ENCODE results near the gene TRIM43.
"Not testable (repeated sequence)": the region's sequence is repeated elsewhere in the genome, so short reads cannot be mapped to it uniquely, and the experiment has no call there.

The TRIM43 gene

DNA sequence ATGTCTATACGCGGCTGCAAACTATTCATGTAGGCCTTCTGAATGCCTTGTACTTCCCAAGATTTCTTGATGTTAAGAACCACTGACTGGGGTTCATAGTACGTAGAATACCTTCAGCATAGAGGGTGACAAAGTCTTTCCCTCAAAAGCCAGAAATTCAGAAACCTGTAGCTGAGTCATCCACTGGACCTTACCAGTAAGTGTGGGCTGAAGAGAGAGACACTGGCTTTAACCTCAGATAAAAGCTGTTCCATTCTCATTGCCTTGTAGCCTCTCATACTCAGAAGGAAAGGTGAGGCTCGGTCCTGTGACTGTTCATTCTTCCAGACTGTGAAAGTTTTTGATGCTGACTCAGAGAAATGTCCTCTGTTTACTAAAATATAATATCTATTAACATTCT is 9.5 kb downstream of the TRIM43 start:
- not testable (repeated sequence) for H3K4me3 ChIP-seq (ENCODE audit: low read length); H3K36me3 ChIP-seq (ENCODE audit: control insufficient read depth, insufficient read depth, low read length); H3K27me3 ChIP-seq (ENCODE audit: control insufficient read depth, insufficient read depth, low read length); H3K4me1 ChIP-seq (ENCODE audit: control insufficient read depth, insufficient read depth, low read length); H3K9ac ChIP-seq (ENCODE audit: low read length); H3K9me3 ChIP-seq (ENCODE audit: control insufficient read depth, low read length)

DNA sequence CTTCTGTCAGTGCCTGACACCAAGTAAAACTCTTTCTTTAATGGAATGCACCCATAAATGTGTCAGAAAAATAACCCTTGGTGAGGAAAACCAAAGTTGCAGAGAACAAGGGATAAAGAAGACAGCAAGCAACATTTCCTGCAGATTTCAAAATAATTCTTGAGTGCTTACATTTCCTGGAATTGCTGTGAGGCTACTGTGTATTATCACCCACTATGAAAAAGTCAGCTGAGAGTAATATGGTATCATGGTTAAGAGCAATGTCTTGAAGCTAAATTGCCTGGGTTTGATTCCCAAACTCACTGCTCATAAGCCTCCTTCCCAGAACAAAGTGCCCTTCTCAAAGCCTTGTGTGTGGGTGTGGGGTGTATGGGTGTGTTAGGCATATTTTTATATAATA is 10.3 kb downstream of the TRIM43 start:
- H3K4me3 ChIP-seq (ENCODE audit: low read length); H3K9ac ChIP-seq (ENCODE audit: low read length); H3K4me1 ChIP-seq (ENCODE audit: control insufficient read depth, insufficient read depth, low read length); H3K9me3 ChIP-seq (ENCODE audit: control insufficient read depth, low read length); H3K27me3 ChIP-seq (ENCODE audit: control insufficient read depth, insufficient read depth, low read length); H3K36me3 ChIP-seq (ENCODE audit: control insufficient read depth, insufficient read depth, low read length): not testable (repeated sequence)

DNA sequence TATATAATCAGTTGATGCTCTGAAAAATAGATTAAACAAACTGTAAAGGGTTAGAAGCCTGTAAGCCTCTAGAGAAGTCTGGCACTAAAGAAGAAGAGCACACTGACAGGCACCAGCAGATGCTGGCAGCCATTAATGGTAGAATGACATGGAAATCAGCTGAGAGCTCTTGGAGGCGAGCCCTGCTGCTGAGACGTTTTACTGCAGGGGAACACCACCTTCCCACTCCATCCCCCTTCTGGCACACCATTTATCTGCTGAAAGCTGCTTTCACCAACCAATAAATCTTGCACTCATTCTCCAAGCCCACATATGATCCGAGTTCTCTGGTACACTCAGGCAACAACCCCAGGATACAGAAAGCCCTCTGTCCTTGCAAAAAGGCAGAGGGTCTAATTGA is 16.6 kb downstream of the TRIM43 start:
- not testable (repeated sequence) for H3K4me3 ChIP-seq (ENCODE audit: low read length); H3K36me3 ChIP-seq (ENCODE audit: control insufficient read depth, insufficient read depth, low read length); H3K4me1 ChIP-seq (ENCODE audit: control insufficient read depth, insufficient read depth, low read length)

DNA sequence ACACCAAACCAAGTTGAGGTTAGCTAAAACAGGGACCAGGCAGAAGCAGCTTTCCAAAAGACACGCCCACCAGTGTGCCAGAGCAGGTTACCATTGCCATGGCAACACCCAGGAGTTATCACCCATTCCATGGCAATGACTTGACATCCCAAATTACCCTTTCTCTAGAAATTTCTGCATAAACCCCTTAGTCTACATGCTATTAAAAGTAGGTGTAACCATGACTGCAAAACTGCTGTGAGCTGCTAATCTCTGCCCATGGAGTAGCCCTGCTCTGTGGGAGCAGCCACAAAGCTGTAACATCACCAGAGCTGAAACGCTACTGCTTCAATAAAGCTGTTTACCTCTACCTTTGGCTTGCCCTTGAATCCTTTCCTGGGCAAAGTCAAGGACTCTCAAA is 18.0 kb downstream of the TRIM43 start:
- not testable (repeated sequence) for H3K4me3 ChIP-seq (ENCODE audit: low read length); H3K4me1 ChIP-seq (ENCODE audit: control insufficient read depth, insufficient read depth, low read length); H3K9ac ChIP-seq (ENCODE audit: low read length); H3K9me3 ChIP-seq (ENCODE audit: control insufficient read depth, low read length); H3K36me3 ChIP-seq (ENCODE audit: control insufficient read depth, insufficient read depth, low read length); H3K27me3 ChIP-seq (ENCODE audit: control insufficient read depth, insufficient read depth, low read length)

More for the DNA sequence above, 16.6 kb downstream of the TRIM43 start:
- H3K9ac ChIP-seq (ENCODE audit: low read length); H3K27me3 ChIP-seq (ENCODE audit: control insufficient read depth, insufficient read depth, low read length); H3K9me3 ChIP-seq (ENCODE audit: control insufficient read depth, low read length): not testable (repeated sequence)

DNA sequence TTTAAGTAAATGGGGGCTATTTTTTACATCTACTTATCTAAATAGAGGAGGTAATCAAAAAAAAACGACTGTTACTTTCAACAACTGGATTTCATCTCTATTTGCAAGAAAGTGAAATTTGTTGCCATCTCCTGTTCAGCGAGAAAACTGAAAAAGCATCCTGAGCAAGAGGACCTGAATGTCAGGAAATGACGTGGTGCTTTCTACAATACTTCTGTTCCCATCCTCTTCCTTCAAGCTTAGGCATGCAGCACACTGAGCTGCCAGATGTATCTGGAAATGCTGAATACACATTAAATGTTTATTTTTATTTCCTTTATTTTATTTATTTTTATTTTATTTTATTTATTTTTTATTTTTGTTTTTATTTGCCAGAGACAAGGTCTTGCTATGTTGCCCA is 21.2 kb downstream of the TRIM43 start:
- not testable (repeated sequence) for H3K36me3 ChIP-seq (ENCODE audit: control insufficient read depth, insufficient read depth, low read length); H3K9ac ChIP-seq (ENCODE audit: low read length); H3K4me3 ChIP-seq (ENCODE audit: low read length); H3K9me3 ChIP-seq (ENCODE audit: control insufficient read depth, low read length); H3K4me1 ChIP-seq (ENCODE audit: control insufficient read depth, insufficient read depth, low read length); H3K27me3 ChIP-seq (ENCODE audit: control insufficient read depth, insufficient read depth, low read length)

DNA sequence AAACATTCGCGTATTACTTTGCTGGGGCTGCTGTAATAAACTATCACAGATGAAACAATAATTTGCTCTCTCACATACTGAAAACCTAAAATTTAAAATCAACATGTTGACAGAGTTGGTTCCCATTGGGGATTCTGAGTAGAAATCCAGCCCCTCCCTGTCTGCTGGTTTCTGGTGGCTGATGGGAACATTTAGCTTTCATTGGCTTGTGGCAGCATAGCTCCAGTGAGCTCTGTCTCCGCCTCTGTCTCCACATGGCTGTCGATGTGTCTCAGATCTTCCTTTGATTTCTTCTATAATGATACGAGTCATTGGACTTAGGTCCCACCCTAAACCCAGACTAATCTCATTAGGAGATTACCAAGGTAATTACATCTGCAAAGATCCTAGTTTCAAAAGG is 30.9 kb downstream of the TRIM43 start:
- H3K4me3 ChIP-seq (ENCODE audit: low read length); H3K4me1 ChIP-seq (ENCODE audit: control insufficient read depth, insufficient read depth, low read length); H3K27me3 ChIP-seq (ENCODE audit: control insufficient read depth, insufficient read depth, low read length); H3K9me3 ChIP-seq (ENCODE audit: control insufficient read depth, low read length); H3K36me3 ChIP-seq (ENCODE audit: control insufficient read depth, insufficient read depth, low read length); H3K9ac ChIP-seq (ENCODE audit: low read length): not testable (repeated sequence)

DNA sequence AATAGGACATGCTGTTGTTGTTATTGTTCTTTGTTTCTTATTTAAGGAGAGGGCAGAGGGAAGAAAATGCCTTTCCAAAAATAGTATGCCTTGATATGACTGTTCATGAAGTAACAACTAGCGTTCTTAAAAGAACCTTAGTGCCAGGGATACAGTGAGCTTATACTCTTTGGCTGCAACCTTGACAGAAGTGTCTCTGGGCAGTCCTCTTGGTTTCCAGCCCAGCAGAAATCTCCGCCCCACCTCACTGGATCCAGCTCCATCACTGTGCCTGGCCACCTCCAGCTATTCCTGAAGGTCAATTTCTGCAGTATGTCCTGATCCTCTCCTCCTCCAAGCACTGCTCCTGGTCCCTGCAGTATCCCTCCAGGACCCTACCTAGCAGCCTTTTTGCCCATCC is 39.2 kb downstream of the TRIM43 start:
- H3K4me1 ChIP-seq (ENCODE audit: control insufficient read depth, insufficient read depth, low read length); H3K9ac ChIP-seq (ENCODE audit: low read length); H3K36me3 ChIP-seq (ENCODE audit: control insufficient read depth, insufficient read depth, low read length); H3K4me3 ChIP-seq (ENCODE audit: low read length); H3K9me3 ChIP-seq (ENCODE audit: control insufficient read depth, low read length); H3K27me3 ChIP-seq (ENCODE audit: control insufficient read depth, insufficient read depth, low read length): not testable (repeated sequence)

DNA sequence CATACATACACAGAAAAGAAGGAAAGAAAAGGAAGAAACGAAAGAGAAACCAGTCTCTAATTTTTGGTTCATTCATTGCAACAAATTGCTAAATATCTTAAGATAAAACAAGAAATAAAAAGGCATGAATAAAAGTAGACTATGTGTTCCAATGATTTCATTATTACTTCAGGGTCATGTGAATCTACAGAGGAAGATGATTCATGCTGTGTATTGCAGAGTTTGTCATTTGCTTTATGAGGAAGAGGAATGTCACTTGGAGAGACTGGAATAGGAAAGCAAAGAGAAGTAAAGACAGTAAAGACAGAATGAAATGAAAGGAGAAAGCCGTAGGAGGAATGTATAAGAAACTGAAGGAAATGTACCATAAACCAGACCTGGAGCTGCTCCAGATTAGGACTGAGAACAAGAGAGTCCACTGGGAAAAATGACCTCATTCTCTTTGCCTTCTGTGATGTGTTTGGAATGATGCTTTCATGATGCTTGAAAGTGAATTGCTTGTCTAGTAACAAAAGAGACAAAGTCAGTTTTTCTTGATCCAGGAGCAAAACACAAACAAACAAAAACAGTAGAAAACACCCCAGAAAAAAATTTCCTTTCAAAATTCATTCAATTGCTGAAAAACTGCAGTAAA is 41.9 kb downstream of the TRIM43 start:
- H3K9me3 ChIP-seq (ENCODE audit: control insufficient read depth, low read length); H3K4me3 ChIP-seq (ENCODE audit: low read length); H3K36me3 ChIP-seq (ENCODE audit: control insufficient read depth, insufficient read depth, low read length): not testable (repeated sequence)

DNA sequence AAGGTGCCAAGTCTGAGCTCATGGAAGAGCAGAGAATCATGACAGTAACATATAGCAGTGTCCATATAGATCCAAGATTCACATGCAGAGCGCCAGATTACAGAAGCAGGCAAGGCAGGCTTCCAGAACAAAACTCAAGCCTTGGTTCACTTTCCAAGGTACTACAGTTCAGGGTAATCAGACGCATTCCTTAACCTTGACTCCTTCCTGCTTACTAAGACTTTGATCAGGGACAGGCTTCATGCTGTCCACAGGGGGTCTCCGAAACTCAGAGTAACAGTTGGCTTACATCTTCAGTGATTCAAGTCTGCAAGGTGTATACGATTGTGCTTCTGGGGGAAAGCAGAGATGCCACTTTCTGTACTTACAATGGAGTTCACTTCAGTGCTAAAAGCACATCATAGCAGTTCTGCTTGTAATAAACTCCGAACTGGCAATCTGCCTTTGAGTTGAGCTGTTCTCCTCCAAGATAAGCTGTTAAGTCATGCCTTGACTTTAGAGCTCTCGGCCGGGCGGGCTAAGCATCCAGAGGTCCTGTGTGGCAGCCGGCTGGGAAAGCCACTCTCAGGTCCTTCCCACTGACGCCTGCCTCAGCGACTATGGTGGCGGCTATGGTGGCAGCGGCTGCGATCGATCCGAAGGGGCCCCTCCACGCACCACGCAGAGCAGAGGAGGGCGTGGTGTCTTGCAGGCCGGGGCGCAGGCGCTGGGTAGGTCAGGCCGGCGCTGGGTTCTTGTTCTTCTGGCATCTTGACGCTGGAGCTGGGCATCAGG is 48.9 kb downstream of the TRIM43 start:
- H3K9me3 ChIP-seq (ENCODE audit: control insufficient read depth, low read length); H3K27me3 ChIP-seq (ENCODE audit: control insufficient read depth, insufficient read depth, low read length); H3K4me3 ChIP-seq (ENCODE audit: low read length); H3K4me1 ChIP-seq (ENCODE audit: control insufficient read depth, insufficient read depth, low read length); H3K36me3 ChIP-seq (ENCODE audit: control insufficient read depth, insufficient read depth, low read length); H3K9ac ChIP-seq (ENCODE audit: low read length): not testable (repeated sequence)

More for the DNA sequence above, 41.9 kb downstream of the TRIM43 start:
- not testable (repeated sequence) for H3K4me1 ChIP-seq (ENCODE audit: control insufficient read depth, insufficient read depth, low read length); H3K9ac ChIP-seq (ENCODE audit: low read length); H3K27me3 ChIP-seq (ENCODE audit: control insufficient read depth, insufficient read depth, low read length)

DNA sequence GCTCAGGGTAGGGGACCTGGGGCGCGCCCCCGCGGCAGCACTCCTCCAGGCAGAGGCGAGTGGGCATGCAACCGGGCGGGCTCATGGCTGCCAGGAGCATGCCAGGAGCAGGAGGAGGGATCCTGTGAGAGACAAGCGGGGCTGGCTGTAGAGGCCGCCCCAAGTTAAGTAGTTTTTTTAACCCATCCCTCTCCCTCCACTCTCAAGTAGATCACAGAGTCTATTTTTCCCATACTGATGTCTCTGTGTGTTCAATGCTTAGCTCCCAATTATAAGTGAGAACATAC is 49.4 kb downstream of the TRIM43 start:
- H3K27me3 ChIP-seq (ENCODE audit: control insufficient read depth, insufficient read depth, low read length); H3K9me3 ChIP-seq (ENCODE audit: control insufficient read depth, low read length); H3K36me3 ChIP-seq (ENCODE audit: control insufficient read depth, insufficient read depth, low read length); H3K4me3 ChIP-seq (ENCODE audit: low read length); H3K9ac ChIP-seq (ENCODE audit: low read length); H3K4me1 ChIP-seq (ENCODE audit: control insufficient read depth, insufficient read depth, low read length): not testable (repeated sequence)

DNA sequence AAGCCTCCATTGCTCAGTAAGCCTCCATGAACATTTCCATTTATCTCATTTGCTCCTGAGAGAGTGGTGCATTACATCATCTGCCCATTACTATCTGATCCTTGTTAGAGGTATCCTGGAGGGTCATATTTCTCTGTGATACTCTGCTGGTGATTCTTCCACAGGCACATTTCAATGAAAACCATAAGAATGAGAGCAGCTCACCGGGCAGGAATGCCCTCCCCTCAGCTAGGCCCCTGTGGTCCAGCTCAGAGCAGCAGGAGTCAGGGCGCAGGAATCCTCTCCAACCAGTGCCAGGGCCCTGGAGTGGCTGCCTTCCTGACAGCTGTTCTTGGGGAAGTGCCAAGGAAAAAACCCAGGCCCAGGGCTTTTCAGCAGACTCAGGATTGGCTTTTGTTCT is 50.0 kb downstream of the TRIM43 start:
- not testable (repeated sequence) for H3K27me3 ChIP-seq (ENCODE audit: control insufficient read depth, insufficient read depth, low read length); H3K9ac ChIP-seq (ENCODE audit: low read length); H3K4me3 ChIP-seq (ENCODE audit: low read length); H3K9me3 ChIP-seq (ENCODE audit: control insufficient read depth, low read length); H3K36me3 ChIP-seq (ENCODE audit: control insufficient read depth, insufficient read depth, low read length); H3K4me1 ChIP-seq (ENCODE audit: control insufficient read depth, insufficient read depth, low read length)

DNA sequence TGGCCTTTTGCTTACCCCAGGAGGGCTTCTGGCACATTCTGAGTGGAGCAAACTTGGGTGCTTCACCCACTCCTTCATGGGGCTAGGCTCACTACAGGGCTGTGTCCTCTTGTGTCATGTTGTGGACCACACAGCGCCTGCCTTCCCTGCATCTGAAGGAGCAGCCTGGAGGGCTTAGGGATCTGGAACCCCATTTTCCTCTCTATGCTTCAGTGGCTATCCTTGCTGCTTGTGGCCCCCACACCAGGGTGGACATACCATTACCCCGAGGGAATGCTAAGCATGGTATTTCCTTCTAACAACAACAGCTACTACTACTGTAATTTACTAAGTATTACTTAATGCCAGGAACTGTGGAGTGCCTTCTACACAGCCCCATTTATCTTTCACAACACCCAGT is 50.6 kb downstream of the TRIM43 start:
- not testable (repeated sequence) for H3K4me1 ChIP-seq (ENCODE audit: control insufficient read depth, insufficient read depth, low read length); H3K9ac ChIP-seq (ENCODE audit: low read length); H3K4me3 ChIP-seq (ENCODE audit: low read length); H3K36me3 ChIP-seq (ENCODE audit: control insufficient read depth, insufficient read depth, low read length); H3K9me3 ChIP-seq (ENCODE audit: control insufficient read depth, low read length); H3K27me3 ChIP-seq (ENCODE audit: control insufficient read depth, insufficient read depth, low read length)

DNA sequence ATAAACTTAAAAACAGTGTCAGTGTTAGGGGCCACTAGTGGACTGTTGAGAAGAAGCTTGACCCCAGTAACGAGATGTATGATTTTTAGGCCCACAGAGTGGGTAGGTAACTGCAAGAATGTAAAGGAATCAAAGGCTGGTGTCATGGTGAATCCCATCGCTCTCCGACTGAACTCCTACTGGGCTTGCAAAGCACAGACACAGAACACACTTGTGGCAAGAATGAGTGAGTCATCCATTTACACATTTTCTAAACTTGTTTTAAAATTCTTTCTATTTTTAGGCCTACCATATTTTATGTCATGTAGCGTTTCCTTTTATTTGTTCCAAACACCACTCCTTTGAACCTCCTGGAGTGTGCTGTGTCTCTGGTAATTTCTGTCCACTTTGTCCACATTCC is 51.1 kb downstream of the TRIM43 start:
- not testable (repeated sequence) for H3K9ac ChIP-seq (ENCODE audit: low read length); H3K4me1 ChIP-seq (ENCODE audit: control insufficient read depth, insufficient read depth, low read length); H3K27me3 ChIP-seq (ENCODE audit: control insufficient read depth, insufficient read depth, low read length); H3K36me3 ChIP-seq (ENCODE audit: control insufficient read depth, insufficient read depth, low read length); H3K9me3 ChIP-seq (ENCODE audit: control insufficient read depth, low read length); H3K4me3 ChIP-seq (ENCODE audit: low read length)
